OCI-LY1 (cell line): ENCODE measurements around the gene ATAT1.

Source experiments
- CTCF ChIP-seq: fragments of 200-600 bp; sonication (generic), shearing (Covaris generic); IDR thresholded peaks from 2 replicates; pipeline ENCODE4 v1.5.1; 2017; ENCODE audit warnings: mild to moderate bottlenecking, antibody characterized with exemption, low read length, moderate library complexity, mixed read lengths
- EZH2 ChIP-seq: fragments of 200-600 bp; sonication (generic), shearing (Covaris generic); IDR thresholded peaks from 2 replicates; pipeline ENCODE4 v1.8.0; 2017; ENCODE audit warnings: borderline replicate concordance, mixed run types, mild to moderate bottlenecking, antibody characterized with exemption, low read length, moderate library complexity, mixed read lengths

GRCh38 chr6:30683183-30683979 lies 56.7 kb downstream of the ATAT1 start:
- no peak for TF ChIP-seq EZH2
- TF ChIP-seq CTCF: no peak
